Fibroblast of skin of left quadriceps (primary cell): Measurements from ENCODE around the gene IZUMO4.

ENCODE experiments used
- DNase-seq, 2 experiments: peaks; one replicate each; pipeline ENCODE4 v3.0.0-alpha.2; 2013; ENCODE audit warnings: low read depth in 2 of 2

Gene IZUMO4

GRCh38 chr19:2145831-2146241 lies 49.1 kb downstream of the IZUMO4 start:
- DNase-seq, result no peak

GRCh38 chr19:2148482-2149135 lies 51.9 kb downstream of the IZUMO4 start:
- no peak for DNase-seq
